Lower lobe of right lung (tissue), 2 donors: Measurements from ENCODE around the gene DBH. TPM values are rescaled to one million over a fixed set of nuclear protein-coding genes. Genes with fewer than 3 reads are reported as not detected.

ENCODE experiments used
- ATAC-seq, 2 donors: fragments of 200-7000 bp; cut with Tn5 transposase; one replicate each; pipeline ENCODE4 v1.9.1; 2020 to 2022; ENCODE audit warnings: mild to moderate bottlenecking in 2 of 2, moderate library complexity in 2 of 2
- DNase-seq: peaks from one replicate; pipeline ENCODE4 v3.0.0-alpha.2; 2020
- H3K27ac ChIP-seq: fragments of 200-600 bp; one replicate; pipeline ENCODE4 v1.8.0; 2022
- H3K27me3 ChIP-seq: fragments of 200-600 bp; one replicate; pipeline ENCODE4 v1.8.0; 2022; ENCODE audit warnings: low read depth
- H3K36me3 ChIP-seq: fragments of 200-600 bp; one replicate; pipeline ENCODE4 v1.8.0; 2022; ENCODE audit warnings: mild to moderate bottlenecking
- H3K4me1 ChIP-seq: fragments of 200-600 bp; one replicate; pipeline ENCODE4 v1.8.0; 2022
- H3K4me3 ChIP-seq: fragments of 200-600 bp; one replicate; pipeline ENCODE4 v1.8.0; 2022; ENCODE audit warnings: mild to moderate bottlenecking
- H3K9me3 ChIP-seq: fragments of 200-600 bp; one replicate; pipeline ENCODE4 v1.8.0; 2022
- intact Hi-C: fragments of 100-400 bp; cut with DNase I; formaldehyde crosslinking; loops from one replicate; pipeline ENCODE4 v1.11.0; 2022
- long read RNA-seq: library from polyadenylated mRNA; unstranded; transcript quantifications from one replicate; pipeline ENCODE4 v2.0.0, GENCODE V29; 2021
- total RNA-seq: library from RNA; stranded (reverse); fragmentation: NEBNext Ultra II Directional; extraction: Animal tissue kit (Norgen Biotek cat#: 25700); gene quantifications from one replicate; pipeline ENCODE4 v1.2.1, GENCODE V29; 2021
- TF ChIP-seq, protein P1 (sequence below): fragments of 200-600 bp; IDR thresholded peaks from one replicate; pipeline ENCODE4 v1.8.0; 2022; ENCODE audit warnings: antibody characterized with exemption, mild to moderate bottlenecking
- donor health status: DM: no; HTN: yes; CAD: no; lungs with severe emphysema.

DBH gene
- not detected for total RNA-seq
- long read RNA-seq, result 0 reads

- H3K27me3 ChIP-seq, result no peaks in the 10 kb centered on the region
- H3K27ac ChIP-seq, result no peak within 1 kb of the TSS
- H3K36me3 ChIP-seq, result no peaks in the 10 kb centered on the region
- no peak for ATAC-seq
- no peak within 1 kb of the TSS for H3K4me3 ChIP-seq
- no peak for DNase-seq
- H3K4me1 ChIP-seq, result no peaks in the 10 kb centered on the region
- intact Hi-C loops, result no loop called here
- no peaks in the 10 kb centered on the region for H3K9me3 ChIP-seq
- TF ChIP-seq, protein P1, sequence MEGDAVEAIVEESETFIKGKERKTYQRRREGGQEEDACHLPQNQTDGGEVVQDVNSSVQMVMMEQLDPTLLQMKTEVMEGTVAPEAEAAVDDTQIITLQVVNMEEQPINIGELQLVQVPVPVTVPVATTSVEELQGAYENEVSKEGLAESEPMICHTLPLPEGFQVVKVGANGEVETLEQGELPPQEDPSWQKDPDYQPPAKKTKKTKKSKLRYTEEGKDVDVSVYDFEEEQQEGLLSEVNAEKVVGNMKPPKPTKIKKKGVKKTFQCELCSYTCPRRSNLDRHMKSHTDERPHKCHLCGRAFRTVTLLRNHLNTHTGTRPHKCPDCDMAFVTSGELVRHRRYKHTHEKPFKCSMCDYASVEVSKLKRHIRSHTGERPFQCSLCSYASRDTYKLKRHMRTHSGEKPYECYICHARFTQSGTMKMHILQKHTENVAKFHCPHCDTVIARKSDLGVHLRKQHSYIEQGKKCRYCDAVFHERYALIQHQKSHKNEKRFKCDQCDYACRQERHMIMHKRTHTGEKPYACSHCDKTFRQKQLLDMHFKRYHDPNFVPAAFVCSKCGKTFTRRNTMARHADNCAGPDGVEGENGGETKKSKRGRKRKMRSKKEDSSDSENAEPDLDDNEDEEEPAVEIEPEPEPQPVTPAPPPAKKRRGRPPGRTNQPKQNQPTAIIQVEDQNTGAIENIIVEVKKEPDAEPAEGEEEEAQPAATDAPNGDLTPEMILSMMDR, result no peak
Observed at GRCh38 chr9:133635533-133636531, at the start of gene DBH. DBH (plus strand) TSS chr9:133636363; CDS start chr9:133636372, 9 bp downstream.

GRCh38 chr9:133587051-133587450 is 49.1 kb upstream of the DBH start:
- TF ChIP-seq, protein P1, result no peak
- no peak for DNase-seq
- no peak for ATAC-seq
- H3K9me3 ChIP-seq, result no peaks in the 10 kb centered on the region
- peaks cover 33% of the 10 kb centered on the region for H3K4me1 ChIP-seq
- H3K36me3 ChIP-seq, result no peaks in the 10 kb centered on the region
- peaks cover 45% of the 10 kb centered on the region for H3K27me3 ChIP-seq
- H3K4me3 ChIP-seq, result no peak overlapping the region
- H3K27ac ChIP-seq, result no peak overlapping the region
- intact Hi-C loops, result no loop called here

DNA sequence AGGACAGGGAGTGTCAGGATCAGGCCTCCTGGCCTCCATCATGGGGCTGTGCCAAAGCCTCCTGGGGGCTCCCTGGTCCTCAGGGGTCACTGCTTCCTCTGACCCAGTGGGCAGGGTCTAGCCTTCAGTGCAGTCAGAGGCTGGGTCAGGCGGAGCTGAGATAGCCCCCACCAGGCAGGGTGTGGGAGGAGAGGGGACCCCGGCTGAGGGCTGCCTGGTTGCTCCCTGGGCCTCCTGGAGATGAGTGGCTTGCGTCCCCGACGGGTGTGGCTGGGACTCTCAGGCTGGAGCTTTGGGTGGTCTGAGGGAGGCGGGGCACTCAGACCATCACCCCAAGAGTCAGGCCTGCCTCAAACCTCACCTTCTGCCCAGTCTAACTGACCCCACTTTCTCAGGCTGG is 48.7 kb upstream of the DBH start:
- TF ChIP-seq, protein P1, result no peak
- intact Hi-C loops, result no loop called here

GRCh38 chr9:133589454-133590227 is 46.5 kb upstream of the DBH start:
- ATAC-seq (no peak), DNase-seq (no peak)
- H3K36me3 ChIP-seq, result no peaks in the 10 kb centered on the region
- H3K4me3 ChIP-seq, result no peak overlapping the region
- H3K4me1 ChIP-seq, result peaks cover 11% of the 10 kb centered on the region
- H3K27ac ChIP-seq, result no peak overlapping the region
- no peaks in the 10 kb centered on the region for H3K9me3 ChIP-seq
- peaks cover 27% of the 10 kb centered on the region for H3K27me3 ChIP-seq
- intact Hi-C loops, result no loop called here
- TF ChIP-seq, protein P1, result peak; percentile 52

More for the DNA sequence above, 48.7 kb upstream of the DBH start:
- no peaks in the 10 kb centered on the region for H3K36me3 ChIP-seq
- no peaks in the 10 kb centered on the region for H3K9me3 ChIP-seq
- H3K27ac ChIP-seq, result no peak overlapping the region
- peaks cover 41% of the 10 kb centered on the region for H3K27me3 ChIP-seq
- ATAC-seq (no peak), DNase-seq (no peak)
- peaks cover 29% of the 10 kb centered on the region for H3K4me1 ChIP-seq
- no peak overlapping the region for H3K4me3 ChIP-seq

DNA sequence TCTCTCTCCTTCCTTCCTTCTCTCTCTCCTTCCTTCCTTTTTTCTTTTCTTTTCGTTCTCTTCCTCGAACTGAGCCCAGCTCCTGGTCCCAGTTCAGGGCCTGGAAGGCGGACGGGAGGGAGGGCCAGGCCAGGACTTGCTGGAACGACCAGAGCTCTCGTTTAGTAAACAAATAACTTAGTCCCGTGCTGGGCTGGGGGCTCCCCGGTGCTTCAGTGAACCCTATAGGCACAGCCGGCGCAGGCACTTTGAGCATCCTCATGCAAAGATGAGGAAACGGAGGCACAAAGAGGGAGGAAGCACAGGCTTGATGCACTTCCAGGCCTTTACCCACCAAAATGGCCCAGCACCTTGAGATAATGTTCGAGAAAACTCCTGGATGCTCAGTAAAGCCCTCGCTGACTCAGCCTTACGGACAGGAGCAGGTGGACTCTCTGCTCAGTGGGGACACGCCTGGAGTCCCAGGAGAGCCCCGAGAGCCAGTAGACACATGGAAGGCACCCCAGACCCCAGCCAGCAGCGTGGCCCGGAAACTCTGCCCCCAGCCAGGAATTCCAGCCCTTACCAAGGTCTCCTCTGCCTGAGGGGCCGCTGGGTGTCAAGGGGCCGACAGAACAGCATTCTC is 45.8 kb upstream of the DBH start:
- ATAC-seq (no peak), DNase-seq (no peak)
- Histone ChIP-seq H3K36me3 (no peaks in the 10 kb centered on the region), H3K27me3 (peaks cover 20% of the 10 kb centered on the region), H3K4me1 (peaks cover 4% of the 10 kb centered on the region), H3K9me3 (no peaks in the 10 kb centered on the region), H3K27ac (no peak overlapping the region), H3K4me3 (no peak overlapping the region)
- TF ChIP-seq, protein P1, result no peak
- intact Hi-C loops, result no loop called here
